ENCODE results near the gene CBARP. TPM values are rescaled to one million over a fixed set of nuclear protein-coding genes. Genes with fewer than 3 reads are reported as not detected.

Gene CBARP
- total RNA-seq, 2 experiments from 2014 or later, result 0.09 to 0.13 TPM

DNA sequence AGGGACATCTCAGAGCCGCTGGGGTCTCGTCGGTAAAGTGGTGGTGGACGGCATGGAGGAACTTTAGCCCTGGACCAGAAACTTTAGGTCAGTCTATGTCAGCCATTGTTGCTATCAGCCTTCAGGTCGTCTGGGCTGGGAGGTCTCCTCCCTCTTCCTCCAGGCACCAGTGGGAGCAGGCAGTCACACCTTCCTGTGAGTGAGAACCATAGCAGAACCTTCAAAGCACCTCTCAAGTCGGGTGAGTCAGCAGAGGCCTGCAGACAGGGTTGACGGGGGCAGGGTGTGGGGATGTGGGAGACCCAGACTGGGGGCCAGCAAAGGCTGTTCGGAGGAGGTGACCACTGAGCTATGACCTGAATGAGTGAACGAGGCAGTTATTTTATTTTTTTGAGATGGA, 48.4 kb downstream of the CBARP start:
- H3K36me3 ChIP-seq (ENCODE audit: insufficient read depth, low read length), result no peaks in the 10 kb centered on the region
- H3K4me3 ChIP-seq (ENCODE audit: low read depth, low read length, poor library complexity, severe bottlenecking), result no peak overlapping the region
- no peak overlapping the region for H2AFZ ChIP-seq (ENCODE audit: low read length)
- no peak for TF ChIP-seq EZH2phosphoT487 (IDR thresholded peaks at IDR 0.05; ENCODE audit: borderline replicate concordance, low read depth, low read length)
- TF ChIP-seq CTCF (conservative IDR thresholded peaks at IDR 0.05; ENCODE audit: low read length), result no peak
- H3K9me2 ChIP-seq (ENCODE audit: insufficient read depth, low read length), result no peaks in the 10 kb centered on the region
- no peak overlapping the region for H3K4me2 ChIP-seq (ENCODE audit: low read length)
- H4K20me1 ChIP-seq (ENCODE audit: insufficient read depth, low read length), result no peaks in the 10 kb centered on the region
- POLR2A ChIA-PET, result no interaction called here
- H3K79me2 ChIP-seq (ENCODE audit: insufficient read depth, low read depth, low read length), result no peaks in the 10 kb centered on the region
- no peak overlapping the region for H3K27ac ChIP-seq (ENCODE audit: low read depth, low read length, poor library complexity, severe bottlenecking)
- DNase-seq (ENCODE audit: low spot score), result no peak
- intact Hi-C loops (cut with micrococcal nuclease; ENCODE audit: unreplicated experiment), result no loop called here
- H3K4me1 ChIP-seq (ENCODE audit: insufficient read depth, low read length, poor library complexity, severe bottlenecking), result peaks cover 5% of the 10 kb centered on the region
- CTCF ChIA-PET (ENCODE audit: unreplicated experiment), result no interaction called here
- H3K9me3 ChIP-seq (ENCODE audit: low read length), result no peaks in the 10 kb centered on the region
- no TSS peak for BruUV-seq (replicated peaks)

GRCh38 chr19:1183543-1184172, 54.1 kb downstream of the CBARP start:
- BruUV-seq (replicated peaks), result no TSS peak
- intact Hi-C loops (cut with micrococcal nuclease; ENCODE audit: unreplicated experiment), result no loop called here
- DNase-seq (ENCODE audit: low spot score), result no peak

More at GRCh38 chr19:1183543-1184172, 54.1 kb downstream of the CBARP start:
- Histone ChIP-seq H3K4me1 (ENCODE audit: insufficient read depth, low read length, poor library complexity, severe bottlenecking) (peaks cover 7% of the 10 kb centered on the region), H4K20me1 (ENCODE audit: insufficient read depth, low read length) (no peaks in the 10 kb centered on the region), H3K79me2 (ENCODE audit: insufficient read depth, low read depth, low read length) (no peaks in the 10 kb centered on the region), H3K9me2 (ENCODE audit: insufficient read depth, low read length) (no peaks in the 10 kb centered on the region), H3K4me2 (ENCODE audit: low read length) (no peak overlapping the region), H3K36me3 (ENCODE audit: insufficient read depth, low read length) (no peaks in the 10 kb centered on the region), H3K9me3 (ENCODE audit: low read length) (no peaks in the 10 kb centered on the region), H3K27ac (ENCODE audit: low read depth, low read length, poor library complexity, severe bottlenecking) (no peak overlapping the region), H2AFZ (ENCODE audit: low read length) (no peak overlapping the region), H3K4me3 (ENCODE audit: low read depth, low read length, poor library complexity, severe bottlenecking) (no peak overlapping the region)
- POLR2A ChIA-PET, result no interaction called here
- TF ChIP-seq EZH2phosphoT487 (IDR thresholded peaks at IDR 0.05; ENCODE audit: borderline replicate concordance, low read depth, low read length) (no peak), CTCF (conservative IDR thresholded peaks at IDR 0.05; ENCODE audit: low read length) (no peak)
- CTCF ChIA-PET (ENCODE audit: unreplicated experiment), result no interaction called here

All from OCI-LY7 (cell line).